Esophagus mucosa (tissue), 1 donor: ENCODE measurements around the gene YPEL4. TPM values are rescaled to one million over a fixed set of nuclear protein-coding genes. Genes with fewer than 3 reads are reported as not detected.

ENCODE experiments used
- ATAC-seq: fragments of 200-7000 bp; cut with Tn5 transposase; one replicate; pipeline ENCODE4 v1.9.1; 2020
- total RNA-seq: library from RNA; stranded (reverse); gene quantifications from one replicate; pipeline ENCODE4 v1.2.4, GENCODE V29; 2023
- donor health status: DM: yes; HTN: yes; CAD: no.

Gene YPEL4
- total RNA-seq, 1 donor from 2014 or later = not detected

DNA sequence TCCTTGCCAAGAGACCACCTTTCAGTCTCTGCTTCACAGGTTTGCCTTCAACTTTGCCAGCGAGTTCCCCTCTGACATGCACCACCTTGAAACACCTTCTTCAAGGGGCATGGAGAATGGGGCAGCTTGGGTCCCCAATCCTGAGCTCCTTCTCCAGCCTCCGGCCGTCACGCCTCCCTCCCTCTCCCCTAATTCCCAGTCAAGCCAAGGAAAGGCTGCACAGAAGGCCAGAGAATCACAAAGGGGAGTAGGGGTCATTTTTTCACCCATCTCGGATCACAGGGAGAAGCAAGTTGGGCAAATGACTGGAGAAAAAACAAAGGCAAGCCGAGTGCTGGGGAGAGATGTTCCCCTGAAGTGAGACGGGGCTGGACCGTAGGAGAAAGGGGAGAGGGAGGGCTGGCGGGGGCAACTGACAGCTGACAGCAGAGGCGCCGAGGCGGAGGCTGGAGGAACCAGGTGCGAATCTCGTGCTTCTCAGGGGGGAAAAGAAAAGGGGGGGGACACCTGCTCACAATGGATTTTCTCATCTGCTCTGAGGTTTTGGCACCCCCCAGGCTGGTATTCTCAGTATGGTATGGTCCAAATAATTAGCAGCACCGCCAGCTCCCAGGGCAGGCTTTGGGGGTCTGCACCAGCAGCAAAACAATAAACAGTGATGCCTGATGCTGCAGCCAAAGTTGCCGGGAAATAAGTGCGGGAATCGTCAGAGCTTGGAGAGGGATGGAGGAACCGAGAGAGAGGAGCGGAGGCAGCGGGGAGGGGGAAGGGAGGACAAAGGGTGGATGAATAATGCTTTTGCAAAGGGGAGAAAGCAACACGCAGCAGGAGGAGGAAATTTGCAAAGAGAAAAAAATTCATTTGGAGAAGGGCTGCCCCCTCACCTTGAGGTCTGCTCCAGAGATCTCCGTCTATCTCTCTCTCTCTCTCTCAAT lies 644 bp downstream of the YPEL4 start:
- no peak for ATAC-seq

DNA sequence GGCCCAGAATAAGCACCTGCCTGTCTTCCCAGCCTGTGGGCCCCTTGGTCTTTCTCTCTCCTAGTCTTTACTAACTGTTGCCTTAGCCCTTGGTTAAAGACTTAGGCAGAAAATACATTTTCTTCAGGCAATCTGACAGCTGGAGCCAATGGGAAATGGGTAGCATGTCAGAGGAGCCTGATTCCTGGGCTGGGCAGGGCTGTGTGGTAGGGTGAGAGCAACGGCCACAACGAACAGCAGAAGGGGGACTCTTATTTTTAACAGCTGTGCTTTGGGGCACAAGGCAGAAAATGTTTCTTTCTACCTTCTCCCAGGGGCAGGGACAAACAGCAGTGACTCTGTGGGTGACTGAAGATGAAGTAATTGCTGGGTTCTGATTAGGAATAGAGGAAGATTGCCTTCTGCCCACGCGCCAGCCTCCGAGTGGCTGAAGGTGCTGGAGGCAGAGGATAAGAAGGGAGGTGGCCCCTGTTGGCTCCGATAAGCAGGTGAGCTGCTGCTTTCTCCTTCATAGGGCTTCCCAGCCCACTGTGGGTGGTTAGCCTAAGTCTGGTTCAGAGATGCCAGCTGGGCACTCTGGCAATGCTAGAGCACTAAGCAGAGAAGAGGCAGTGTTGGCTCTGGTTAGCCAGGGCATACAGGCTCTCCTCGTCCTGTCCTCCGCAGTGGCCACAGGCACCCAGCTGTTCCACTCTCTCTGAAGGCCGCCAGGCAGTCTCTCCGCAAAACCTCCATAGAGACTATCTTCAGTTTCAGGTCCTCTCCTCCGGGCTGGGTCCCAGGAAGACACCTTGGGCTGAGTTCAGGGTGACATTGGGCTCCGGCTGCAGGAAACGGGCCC lies 1.5 kb downstream of the YPEL4 start:
- peak; percentile 7 for ATAC-seq

DNA sequence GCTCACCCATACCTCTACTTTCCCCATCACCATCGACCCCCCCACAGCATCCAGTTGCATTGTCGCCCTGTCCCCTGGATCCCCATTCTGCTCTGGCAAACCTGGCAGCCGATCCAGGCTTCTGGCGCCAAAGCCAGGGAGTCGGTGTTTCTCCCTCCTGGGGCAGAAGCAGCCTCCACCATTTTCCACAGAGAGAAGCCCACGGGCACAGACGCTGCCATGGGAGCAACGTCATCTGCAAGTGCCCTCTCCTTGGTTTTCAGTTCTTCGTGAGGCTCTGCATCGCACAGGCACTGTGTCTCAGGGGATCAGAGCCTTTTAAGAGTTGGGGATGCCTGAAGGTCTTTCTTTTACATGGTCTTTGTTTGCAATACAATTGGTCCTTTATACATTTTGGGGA lies 2.3 kb downstream of the YPEL4 start:
- ATAC-seq = no peak

DNA sequence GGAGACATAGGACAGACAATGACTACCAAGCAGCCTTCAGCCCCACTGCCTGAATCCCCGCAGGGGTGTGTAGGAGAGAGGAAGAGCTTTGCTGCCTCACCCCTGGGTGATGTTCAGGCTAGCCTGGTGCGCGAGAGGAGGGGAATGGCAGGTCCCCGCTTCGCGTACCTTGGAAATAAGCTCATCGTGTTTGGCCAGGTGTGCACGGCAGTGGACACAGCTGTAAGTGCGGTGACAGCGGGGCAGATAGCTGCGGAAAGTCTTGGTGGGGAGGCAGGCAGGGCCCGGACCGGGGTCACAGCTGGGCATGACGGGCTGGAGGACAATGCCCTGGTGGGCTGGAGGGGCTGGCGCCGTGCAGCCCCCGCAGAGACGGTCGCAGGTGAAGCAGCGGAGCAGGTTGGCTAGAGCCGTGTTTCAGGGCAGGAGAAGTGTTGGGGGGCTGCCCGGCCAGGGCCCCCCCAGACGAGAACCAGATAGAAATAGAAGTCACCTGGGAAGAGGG lies 2.9 kb downstream of the YPEL4 start:
- ATAC-seq = peak; percentile 40

DNA sequence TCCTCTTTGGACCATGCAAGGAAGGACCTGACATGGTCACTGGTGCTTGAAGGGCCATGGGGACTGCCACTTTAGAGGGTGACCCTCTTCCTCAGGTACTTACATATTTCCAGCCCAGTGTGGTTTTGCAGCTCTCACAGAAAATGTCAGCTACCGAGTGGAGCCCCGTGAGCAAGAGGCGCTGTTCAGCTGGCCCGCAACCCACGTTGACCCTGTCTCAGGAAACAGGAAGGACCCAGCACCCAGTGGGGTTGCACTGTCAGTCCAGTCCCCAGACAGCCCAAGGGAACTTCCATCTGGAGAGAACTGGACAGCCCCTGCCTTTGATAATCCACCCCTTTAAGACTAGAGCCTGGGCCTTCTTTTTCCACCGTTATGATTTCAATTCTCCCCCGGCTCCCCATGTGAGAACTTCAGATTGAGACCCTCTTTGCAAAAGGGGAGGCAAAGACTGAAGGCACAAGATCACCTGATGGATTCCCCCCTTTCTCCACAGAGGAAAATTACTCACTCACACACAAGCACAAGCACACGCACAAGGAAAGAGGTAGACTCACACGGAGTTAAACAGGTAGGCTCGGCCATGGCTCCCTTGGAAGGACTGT lies 3.4 kb downstream of the YPEL4 start:
- ATAC-seq = no peak

DNA sequence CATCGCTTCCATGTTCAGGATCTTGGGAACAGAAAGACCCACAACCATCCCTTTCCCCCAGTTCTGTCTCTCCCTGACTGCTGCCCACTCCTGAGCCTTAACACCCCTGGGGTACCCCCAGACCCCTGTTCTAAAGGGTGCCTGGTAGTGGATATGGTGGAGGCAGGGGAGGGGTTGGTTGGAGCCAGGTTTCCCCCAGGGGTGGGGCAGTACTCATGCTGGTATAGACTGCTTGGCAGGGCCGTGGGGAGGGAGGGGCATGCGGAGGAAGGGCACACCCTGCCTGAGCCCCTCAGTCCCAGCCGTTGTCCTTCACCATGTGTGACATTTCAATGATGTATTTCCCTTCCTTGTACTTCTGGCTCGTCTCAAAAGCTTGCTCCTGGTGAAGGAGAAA lies 4.0 kb downstream of the YPEL4 start:
- ATAC-seq = no peak

DNA sequence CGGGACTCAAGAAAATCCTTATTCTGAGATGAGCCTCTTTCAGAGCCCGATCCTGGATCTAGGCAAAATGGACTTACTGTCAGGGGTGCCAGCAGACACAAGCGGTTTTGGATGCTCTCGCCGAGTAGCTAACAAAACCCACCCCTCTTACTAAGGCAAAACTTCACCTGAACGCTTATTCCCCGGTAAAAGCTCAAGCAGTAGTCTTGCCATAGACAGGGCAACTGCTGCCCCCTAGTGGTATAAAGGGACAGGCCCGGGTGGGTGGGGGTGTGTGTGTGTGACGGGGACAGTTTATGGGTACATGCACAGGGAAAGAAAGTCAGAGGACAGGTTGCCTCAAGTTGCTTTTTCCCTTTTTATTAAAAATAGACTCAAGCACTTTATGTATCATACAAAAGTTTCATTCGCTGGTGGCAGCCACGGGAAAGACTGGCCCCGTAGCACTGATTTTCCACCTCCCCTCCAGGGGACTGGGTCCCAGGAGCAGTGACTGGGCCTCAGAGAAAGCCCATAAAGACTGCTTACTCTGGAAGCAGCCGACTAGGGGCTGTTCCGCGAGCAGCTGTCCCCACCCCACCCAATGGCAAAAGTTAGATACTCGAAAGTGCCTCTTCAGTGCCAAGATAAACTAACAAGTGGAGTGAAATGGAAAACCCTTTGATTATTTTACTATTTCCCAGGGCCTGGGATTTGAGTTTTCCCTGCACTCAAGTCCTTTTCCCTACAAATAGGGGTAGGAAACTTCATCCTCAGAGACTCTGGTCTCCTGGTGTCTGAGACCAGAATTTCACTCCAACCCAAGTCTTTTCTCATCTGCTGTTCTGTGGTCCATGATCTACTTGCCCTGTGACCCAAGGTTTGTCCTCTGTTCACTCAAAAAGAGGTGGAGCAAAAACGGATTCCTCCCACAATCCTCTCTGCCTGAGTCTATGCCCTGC lies 4.7 kb downstream of the YPEL4 start:
- peak; percentile 72 for ATAC-seq

DNA sequence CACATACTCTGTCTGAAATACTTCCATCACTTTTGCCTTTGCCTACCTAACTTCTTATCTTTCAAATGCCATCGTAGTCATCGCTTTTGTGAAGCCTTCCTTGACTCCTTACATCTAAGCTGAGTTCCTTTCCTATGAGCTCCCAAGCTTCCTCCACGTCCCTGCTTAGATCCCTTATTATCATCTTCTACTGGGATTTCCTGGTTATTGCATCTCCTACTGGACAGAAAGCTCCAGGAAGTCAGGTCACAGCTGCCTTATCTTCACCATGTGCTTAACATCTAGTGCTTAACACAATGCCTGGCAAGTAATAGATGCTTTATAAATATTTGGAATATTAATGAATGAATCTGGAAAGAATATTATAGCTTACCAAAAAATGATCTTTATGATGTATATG lies 5.9 kb downstream of the YPEL4 start:
- no peak for ATAC-seq

DNA sequence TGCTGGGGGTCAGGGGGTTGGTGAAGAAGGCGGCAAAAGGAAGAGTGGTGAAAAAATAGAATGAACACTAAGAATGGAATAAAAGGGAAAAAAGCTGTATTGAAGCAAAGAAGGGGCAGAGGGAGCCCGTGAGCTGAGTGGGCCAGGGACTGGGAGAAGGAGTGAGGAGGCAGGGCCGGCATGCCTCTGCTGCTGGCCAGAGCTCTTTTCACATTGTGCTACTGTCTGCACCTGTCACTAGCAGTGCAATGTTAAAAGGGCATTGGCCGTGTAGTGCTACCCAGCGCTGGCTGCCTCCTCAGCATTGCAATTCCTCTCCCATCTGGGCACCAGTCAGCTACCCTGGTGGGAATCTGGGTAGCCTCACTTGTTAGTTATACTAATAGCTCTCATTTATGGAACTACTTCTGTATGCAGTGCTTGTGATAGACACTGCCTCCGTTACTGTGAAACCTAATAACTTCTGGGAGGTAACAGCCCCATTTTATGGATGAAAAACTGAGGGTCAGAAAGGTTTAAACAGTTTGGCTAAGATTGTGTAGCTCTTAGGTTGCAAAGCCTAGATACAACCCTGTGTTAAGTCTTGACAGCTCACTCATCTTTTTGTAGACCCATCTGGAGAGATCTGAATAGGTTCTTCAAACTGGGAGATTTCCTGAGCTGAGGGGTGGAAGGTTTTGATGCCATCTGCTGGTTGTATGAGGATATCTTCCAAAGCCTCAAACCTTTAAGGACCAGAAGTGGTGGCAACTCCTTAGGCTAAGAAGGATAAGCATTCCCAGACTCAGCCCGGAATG lies 8.5 kb downstream of the YPEL4 start:
- ATAC-seq = peak; percentile 38

DNA sequence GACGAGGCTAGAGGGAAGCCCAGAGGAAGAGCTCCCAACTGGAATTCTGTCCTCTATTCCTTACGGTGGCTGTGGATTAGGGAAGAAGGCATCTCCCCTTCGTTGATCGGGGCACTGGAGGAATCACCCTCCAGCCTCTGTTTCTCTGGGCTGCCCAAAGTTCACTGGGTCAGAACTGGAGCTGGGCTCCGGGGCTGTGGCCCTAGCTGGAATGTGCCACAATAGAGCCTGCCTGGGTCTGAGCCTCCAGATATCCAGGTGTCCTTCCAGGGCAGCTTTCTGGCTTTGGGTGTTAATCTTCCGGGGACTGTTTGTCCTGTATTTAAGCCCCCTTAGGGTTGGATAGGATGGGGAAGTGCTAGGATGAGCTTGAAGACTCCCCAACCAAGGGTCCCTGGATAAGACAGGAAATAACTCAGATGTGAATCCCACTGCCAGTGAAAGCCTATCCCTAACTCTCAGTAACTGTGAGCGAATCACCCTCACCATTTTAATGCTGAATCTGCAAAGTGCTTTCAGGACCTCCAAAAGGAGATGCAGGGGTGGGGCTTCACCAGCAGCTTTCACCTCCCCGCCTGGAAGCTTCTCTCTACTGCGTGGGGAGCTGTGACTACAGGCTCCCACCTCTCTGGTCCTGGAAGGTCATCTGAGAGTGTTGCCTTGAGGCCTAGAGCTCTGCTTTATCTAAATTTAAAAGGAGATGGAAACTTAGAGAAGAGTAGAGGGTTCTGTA lies 9.5 kb downstream of the YPEL4 start:
- ATAC-seq = no peak

DNA sequence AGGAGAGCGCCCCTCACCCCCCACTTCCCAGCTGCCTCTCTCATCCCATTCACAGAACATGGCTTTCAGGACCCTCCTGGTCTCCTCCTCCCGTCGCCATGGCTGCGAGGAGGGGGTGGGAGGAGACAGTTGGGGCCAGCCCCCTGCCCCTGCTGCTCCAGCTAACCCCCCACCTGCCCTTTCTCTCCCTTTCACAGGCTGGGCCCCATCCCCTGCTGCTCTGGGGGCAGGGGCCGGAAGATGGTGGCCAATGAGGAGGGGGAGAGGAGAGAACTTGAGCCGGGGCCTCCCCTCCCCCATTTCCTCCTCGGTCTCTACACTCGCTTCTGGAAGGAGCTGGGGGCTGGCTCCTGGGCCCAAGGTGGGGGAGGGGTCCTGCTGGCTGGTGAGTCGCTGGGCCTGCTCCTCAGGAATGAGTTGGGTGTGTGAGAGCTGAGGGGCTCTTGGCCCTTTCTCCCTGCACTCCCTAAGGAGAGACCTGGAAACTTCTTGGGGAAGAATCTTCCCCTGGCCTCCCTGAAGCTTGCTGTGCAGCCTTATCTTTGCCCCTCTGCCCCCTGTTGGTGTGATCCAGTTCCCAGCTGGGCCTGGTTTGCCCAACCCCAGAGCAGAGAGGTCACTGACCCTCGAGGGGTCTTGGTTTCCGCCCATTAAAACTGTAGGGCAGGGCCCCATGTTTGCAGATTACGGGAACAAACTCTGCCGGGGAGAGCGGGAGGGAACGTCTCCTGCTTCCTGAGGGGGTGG lies 10.2 kb downstream of the YPEL4 start:
- no peak for ATAC-seq

DNA sequence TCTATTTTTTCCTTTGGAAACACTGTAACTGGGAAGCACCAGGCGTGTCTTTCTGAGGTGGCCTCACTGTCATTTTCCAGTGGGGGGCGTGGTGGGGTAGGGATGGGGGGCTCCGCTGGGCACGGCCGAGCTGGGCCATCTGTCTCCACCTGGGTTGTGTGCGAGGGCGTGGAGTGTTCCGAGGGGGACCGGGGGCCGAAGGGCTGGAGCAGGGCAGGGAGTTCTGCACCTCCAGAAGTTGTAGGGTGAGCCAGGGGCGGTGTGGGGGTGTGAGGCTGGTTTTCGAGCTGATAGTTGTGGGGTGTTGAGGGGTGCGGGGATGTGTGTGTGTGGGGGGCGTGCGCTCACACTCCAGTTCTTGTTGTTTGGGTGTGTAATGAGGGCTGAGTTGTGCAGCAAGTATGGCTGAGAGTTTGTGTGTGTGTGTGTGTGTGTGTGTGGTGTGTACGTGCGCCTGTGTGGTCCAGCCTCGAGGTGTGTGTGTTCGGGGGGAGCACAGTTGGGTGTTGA lies 10.8 kb downstream of the YPEL4 start:
- no peak for ATAC-seq

DNA sequence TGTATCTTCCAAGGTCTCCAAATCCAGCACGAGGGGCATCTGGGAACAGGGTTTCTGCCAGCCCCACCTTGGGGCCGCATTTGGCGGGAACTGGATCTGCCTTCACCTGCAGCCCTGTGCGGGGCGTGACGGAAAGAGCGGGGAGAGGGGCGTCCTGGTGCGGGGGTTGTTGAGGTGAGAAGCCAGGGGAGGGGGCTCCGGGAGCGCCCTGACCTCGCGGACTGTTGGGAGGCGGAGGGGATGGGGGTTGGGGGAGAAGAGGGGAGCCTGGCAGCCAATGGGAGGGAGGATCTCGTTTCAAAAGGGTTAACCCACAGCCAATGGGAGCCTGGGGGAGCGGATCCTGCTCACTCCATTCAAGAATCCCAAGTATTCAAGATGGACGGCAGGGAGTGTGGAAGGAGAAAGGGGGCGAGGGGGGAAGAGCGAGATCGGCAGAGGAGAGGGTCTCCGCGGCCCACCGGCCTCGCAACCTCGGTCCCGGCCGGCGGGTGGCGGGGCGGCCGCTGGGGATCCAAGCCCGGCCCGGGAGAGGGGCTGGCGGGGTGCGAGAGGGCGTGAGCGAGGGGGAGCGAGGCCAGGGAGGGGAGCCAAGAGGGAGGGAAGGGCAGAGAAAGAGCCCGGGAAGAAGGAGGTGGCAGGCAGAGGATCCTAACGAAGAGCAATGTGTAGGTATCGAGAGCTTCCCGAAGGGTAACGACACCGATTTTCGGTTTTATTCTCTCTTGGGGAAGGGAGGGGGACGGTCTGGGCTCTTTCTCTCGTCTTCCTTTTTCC lies 11.5 kb downstream of the YPEL4 start:
- ATAC-seq = peak; percentile 69

DNA sequence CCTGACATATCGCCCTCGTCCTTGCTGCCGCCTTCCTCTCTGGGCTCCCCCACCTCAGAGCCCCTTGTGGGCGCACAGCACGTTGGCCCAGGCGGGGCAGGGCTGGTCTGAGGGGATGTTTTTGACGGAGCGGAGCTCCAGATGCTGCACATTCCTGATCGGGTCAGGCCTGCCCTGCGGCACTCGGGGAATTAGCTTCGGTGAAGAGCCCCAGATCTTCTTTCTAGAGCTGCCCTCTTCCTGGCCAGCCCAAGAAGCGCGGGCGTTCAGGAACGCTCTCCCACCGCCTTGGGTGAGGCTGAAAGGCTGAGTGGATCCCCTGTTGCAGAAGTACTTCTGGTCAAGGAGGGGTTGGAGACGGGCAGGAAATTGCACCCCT lies 12.1 kb downstream of the YPEL4 start:
- ATAC-seq = peak; percentile 7

DNA sequence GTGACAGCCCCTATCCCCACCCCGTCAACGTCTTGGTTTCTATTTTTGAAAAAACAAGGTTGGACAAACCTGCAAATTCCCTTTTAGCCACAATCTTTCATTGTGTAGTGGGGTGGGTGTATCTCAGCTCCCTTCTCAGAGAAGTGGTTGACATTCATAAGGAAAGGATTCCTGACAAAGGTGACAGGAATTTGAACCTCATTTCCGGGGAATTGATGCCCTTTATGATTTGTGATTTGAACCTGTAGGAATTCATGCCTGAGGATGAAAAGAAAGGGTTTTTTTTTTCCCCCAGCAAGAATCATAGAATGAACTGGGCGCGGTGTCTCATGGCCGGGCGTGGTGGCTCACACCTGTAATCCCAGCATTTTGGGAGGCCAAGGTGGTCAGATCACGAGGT lies 14.5 kb downstream of the YPEL4 start:
- no peak for ATAC-seq

DNA sequence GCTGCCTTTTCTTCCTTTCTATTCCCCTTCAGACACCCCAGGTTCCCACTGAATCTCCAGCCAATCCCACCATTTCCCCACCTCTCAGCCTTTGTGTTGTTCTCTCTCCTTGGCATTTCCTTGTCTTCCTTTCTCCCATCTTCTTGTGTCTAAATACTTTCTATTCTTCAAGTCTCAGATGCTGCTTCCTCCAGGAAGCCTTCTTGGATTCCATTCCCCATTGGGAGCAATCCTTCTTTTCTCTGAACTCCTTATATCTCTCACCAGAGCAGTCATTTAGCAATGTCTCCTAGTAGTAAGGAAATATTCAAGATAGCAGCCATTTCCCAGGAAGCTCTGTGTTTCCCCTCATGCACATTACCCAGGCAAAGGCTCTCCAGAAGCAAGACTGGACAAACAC lies 15.4 kb downstream of the YPEL4 start:
- no peak for ATAC-seq

DNA sequence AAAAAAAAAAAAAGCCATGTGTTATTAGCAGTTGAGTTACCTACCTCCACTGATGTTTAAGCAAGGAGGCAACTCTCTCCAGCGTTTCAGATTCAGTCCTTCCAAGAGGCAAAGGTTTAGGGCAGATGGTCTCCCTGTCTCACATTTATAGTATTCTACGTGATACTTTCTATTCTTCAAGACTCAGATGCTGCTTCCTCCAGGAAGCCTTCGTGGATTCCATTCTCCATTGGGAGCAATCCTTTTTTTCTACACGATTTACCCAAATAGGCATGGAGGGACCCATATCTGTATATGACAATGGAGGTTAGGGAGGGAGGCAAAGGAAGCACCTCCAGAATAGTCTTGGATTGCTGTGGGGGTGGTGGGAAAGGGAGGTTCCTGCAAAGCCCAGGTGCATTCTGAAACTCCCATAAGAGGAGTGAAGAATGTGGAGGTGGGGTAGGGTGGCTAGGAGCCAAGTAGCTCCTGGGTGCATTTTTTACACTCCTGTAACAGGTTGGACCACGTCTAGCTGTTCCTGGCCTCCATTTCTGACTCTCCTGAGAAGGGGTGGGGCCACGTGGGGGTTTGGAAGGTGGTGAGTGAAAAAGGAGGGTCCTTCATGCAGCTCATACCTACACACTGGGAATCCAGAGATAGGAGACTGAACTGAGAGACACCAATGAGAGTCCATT lies 16.2 kb downstream of the YPEL4 start:
- ATAC-seq = no peak

DNA sequence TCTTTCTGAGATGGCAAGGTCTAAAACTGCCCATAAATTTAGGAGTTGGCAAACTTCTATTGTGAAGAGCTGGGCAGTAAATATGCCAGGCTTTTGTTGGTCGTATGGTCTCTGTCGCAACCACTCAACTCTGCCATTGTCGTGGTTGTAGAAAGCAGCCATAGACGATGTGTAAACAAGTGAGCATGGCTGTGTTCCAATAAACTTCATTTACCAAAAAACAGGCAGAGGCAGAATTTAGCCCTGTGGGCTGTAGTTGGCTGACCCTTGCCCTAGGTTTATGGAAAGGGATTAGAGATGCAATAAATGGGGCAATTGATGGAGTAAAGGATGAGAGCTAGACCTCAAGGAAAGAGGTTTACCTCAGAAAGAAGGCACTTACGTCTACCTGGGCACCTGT lies 17.6 kb downstream of the YPEL4 start:
- no peak for ATAC-seq
